ENCODE results near the gene SPOP. TPM values are rescaled to one million over a fixed set of nuclear protein-coding genes. Genes with fewer than 3 reads are reported as not detected.

SPOP gene
- total and polyA plus RNA-seq, 2 experiments from 2014 or later = 51.2 to 65.7 TPM

DNA sequence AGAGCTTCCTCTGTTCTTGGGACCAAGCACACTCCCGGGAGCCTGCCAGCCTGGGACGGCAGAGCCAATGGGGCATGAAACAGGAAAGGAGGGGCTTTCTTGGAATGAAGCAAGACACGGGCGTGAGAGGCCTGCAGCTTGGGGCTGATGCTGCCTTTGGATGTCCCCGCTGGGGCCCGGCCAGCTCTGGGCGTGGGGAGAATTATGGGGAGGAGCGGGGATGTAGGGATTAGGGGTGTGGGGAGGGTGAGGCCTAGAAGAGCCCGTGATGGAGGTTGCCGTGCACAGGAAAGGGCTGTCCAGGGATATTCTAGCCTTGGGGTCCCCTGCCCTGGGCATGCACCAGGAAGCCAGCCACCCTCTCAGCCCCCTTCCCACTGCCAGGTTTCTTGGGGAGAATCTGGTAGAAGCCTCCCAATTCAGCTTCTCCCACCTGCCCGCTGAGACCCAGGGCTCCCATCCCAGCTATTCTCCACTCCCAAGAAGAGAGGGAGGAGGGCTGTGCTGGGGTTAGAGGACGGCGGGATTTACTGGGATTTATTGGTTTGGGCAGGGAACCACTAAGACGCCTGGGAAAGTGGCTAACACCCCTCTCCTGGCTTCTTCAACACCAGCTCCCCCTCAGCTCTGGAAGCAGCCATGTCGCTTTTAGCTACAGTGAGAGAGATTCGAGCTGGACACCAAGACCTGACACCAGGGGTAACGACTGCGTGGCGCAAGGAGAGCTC, 122.2 kb downstream of the SPOP start:
- WGBS (ENCODE audit: low lambda C conversion rate, missing lambda C conversion rate) = 73% methylated on average over 19 of the region's 19 CpGs
- no peaks in the 10 kb centered on the region for H3K9me2 ChIP-seq (replicated peaks; ENCODE audit: insufficient read depth)
- H3K9me3 ChIP-seq (ENCODE audit: low read depth) = no peaks in the 10 kb centered on the region
- peaks cover 5% of the 10 kb centered on the region for H3K4me1 ChIP-seq (ENCODE audit: insufficient read depth)
- peak; percentile 6 for DNase-seq (ENCODE audit: low spot score)
- H4K20me1 ChIP-seq (ENCODE audit: insufficient read depth, poor library complexity, severe bottlenecking) = no peaks in the 10 kb centered on the region
- TF ChIP-seq EZH2 (IDR thresholded peaks at IDR 0.05; ENCODE audit: borderline replicate concordance) (no peak), EZH2phosphoT487 (IDR thresholded peaks at IDR 0.05; ENCODE audit: low read depth, severe bottlenecking, unreplicated experiment) (no peak)
- TF ChIP-seq, protein P1, sequence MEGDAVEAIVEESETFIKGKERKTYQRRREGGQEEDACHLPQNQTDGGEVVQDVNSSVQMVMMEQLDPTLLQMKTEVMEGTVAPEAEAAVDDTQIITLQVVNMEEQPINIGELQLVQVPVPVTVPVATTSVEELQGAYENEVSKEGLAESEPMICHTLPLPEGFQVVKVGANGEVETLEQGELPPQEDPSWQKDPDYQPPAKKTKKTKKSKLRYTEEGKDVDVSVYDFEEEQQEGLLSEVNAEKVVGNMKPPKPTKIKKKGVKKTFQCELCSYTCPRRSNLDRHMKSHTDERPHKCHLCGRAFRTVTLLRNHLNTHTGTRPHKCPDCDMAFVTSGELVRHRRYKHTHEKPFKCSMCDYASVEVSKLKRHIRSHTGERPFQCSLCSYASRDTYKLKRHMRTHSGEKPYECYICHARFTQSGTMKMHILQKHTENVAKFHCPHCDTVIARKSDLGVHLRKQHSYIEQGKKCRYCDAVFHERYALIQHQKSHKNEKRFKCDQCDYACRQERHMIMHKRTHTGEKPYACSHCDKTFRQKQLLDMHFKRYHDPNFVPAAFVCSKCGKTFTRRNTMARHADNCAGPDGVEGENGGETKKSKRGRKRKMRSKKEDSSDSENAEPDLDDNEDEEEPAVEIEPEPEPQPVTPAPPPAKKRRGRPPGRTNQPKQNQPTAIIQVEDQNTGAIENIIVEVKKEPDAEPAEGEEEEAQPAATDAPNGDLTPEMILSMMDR (IDR thresholded peaks at IDR 0.05; ENCODE audit: poor library complexity) = no peak
- no peak overlapping the region for H3K4me3 ChIP-seq
- peak overlapping the region; percentile 84 for H2AFZ ChIP-seq
- H3K4me2 ChIP-seq = peak overlapping the region; percentile 74
- no peaks in the 10 kb centered on the region for H3K79me2 ChIP-seq
- no peak overlapping the region for H3K27ac ChIP-seq
- no peaks in the 10 kb centered on the region for H3K27me3 ChIP-seq
- no peaks in the 10 kb centered on the region for H3K36me3 ChIP-seq (replicated peaks; ENCODE audit: insufficient read depth, low read depth)

DNA sequence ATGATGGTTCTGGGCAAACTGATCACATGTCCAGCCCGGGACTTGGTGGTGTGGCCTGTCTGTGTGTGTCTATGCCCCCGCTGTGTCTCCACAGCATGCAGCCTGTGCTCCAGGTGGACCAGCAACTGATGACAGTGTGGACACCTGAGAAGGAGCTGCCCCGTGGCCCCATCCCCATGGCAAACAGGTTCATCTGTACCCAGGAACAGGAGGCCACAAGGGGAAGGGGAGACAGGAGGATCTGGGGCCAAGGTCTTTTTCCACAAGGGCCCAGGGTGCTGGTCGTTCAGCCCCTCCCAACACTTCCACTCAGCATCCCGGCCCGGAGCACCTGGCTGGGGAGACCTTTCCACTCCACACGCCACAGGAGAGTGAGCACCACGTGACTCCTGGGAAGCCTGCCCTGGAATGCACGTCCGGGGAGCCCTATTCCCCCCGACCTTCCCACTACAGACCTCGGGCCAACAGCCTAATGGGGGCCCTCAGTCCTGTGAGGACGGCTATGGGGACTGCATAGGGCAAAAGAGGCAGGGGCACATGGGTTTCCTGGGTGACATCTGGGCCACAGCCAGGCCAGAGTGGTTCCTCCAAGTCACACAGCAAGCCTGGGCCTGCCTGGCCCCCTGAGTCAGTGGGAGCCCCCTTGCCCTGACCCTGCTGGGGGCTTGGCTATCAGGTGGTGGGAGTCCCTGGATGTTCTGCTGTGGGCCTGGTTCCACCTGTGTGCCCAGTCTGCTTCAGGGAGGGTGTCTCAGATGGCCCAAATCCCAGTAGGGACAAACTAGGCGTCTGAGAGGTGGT, 123.0 kb downstream of the SPOP start:
- no peaks in the 10 kb centered on the region for H3K36me3 ChIP-seq (replicated peaks; ENCODE audit: insufficient read depth, low read depth)
- H3K4me3 ChIP-seq = no peak overlapping the region
- no peak overlapping the region for H3K4me2 ChIP-seq
- no peaks in the 10 kb centered on the region for H3K27me3 ChIP-seq
- no peaks in the 10 kb centered on the region for H3K79me2 ChIP-seq
- H3K9me3 ChIP-seq (ENCODE audit: low read depth) = no peaks in the 10 kb centered on the region
- no peak overlapping the region for H2AFZ ChIP-seq
- no peak overlapping the region for H3K27ac ChIP-seq
- peaks cover 5% of the 10 kb centered on the region for H3K4me1 ChIP-seq (ENCODE audit: insufficient read depth)
- TF ChIP-seq EZH2phosphoT487 (IDR thresholded peaks at IDR 0.05; ENCODE audit: low read depth, severe bottlenecking, unreplicated experiment) (no peak), EZH2 (IDR thresholded peaks at IDR 0.05; ENCODE audit: borderline replicate concordance) (no peak)
- TF ChIP-seq, protein P1 (IDR thresholded peaks at IDR 0.05; ENCODE audit: poor library complexity) = no peak
- no peak for DNase-seq (ENCODE audit: low spot score)
- 87% methylated on average over 14 of the region's 14 CpGs for WGBS (ENCODE audit: low lambda C conversion rate, missing lambda C conversion rate)
- H4K20me1 ChIP-seq (ENCODE audit: insufficient read depth, poor library complexity, severe bottlenecking) = no peaks in the 10 kb centered on the region
- no peaks in the 10 kb centered on the region for H3K9me2 ChIP-seq (replicated peaks; ENCODE audit: insufficient read depth)

DNA sequence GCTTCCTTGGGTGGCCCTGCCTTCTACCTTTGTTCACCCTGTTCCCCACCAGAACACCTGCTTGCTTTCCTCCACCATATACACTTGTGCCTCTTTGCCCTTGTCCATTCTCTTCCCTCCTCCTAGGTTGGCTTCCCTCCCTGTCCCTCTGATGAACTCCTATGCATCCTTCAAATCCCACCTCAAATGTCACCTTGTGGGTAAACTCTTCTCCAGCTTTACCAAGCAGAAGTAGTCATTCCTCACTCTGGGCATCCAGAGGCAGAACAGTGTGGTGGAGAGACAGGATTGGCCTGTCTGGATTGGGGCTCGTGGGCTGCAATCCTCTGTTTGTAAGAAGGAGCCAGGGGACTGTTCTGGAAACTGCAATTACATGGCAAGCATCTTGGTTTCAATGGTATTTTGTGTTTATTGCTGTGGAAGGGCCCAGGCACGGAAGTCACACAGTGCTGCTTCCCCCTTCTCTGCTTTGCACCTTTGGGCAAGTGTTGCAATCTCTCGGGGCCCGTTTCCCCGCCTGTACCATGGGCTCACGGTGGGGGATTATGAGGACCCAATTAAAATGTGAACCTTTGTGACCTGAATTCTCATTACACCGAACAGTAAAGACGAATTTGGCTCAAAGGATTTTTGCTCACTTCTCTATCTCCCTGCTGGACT, 124.1 kb downstream of the SPOP start:
- H3K4me2 ChIP-seq = no peak overlapping the region
- DNase-seq (ENCODE audit: low spot score) = no peak
- H3K9me3 ChIP-seq (ENCODE audit: low read depth) = no peaks in the 10 kb centered on the region
- H3K4me1 ChIP-seq (ENCODE audit: insufficient read depth) = peaks cover 5% of the 10 kb centered on the region
- WGBS (ENCODE audit: low lambda C conversion rate, missing lambda C conversion rate) = 60% methylated on average over 8 of the region's 8 CpGs
- no peaks in the 10 kb centered on the region for H3K9me2 ChIP-seq (replicated peaks; ENCODE audit: insufficient read depth)
- no peaks in the 10 kb centered on the region for H3K36me3 ChIP-seq (replicated peaks; ENCODE audit: insufficient read depth, low read depth)
- no peak overlapping the region for H3K4me3 ChIP-seq
- TF ChIP-seq EZH2phosphoT487 (IDR thresholded peaks at IDR 0.05; ENCODE audit: low read depth, severe bottlenecking, unreplicated experiment) (no peak), EZH2 (IDR thresholded peaks at IDR 0.05; ENCODE audit: borderline replicate concordance) (no peak)
- TF ChIP-seq, protein P1 (IDR thresholded peaks at IDR 0.05; ENCODE audit: poor library complexity) = no peak
- no peaks in the 10 kb centered on the region for H3K27me3 ChIP-seq
- H4K20me1 ChIP-seq (ENCODE audit: insufficient read depth, poor library complexity, severe bottlenecking) = no peaks in the 10 kb centered on the region
- no peak overlapping the region for H2AFZ ChIP-seq
- no peaks in the 10 kb centered on the region for H3K79me2 ChIP-seq
- H3K27ac ChIP-seq = no peak overlapping the region
